Activated naive CD8-positive, alpha-beta T cell treated with anti-CD3 and anti-CD28 coated beads, Interleukin-2, amount 50 U/mL, for 24 hours (primary cell): ENCODE data around the gene TRPM2.
A peak's percentile ranks its signal among the peaks of the same experiment; 100 is the strongest.
"Not testable (repeated sequence)": the region's sequence is repeated elsewhere in the genome, so short reads cannot be mapped to it uniquely, and the experiment has no call there.

Experiments
- ATAC-seq: fragments of 150-1000 bp; cut with Tn5 transposase; one replicate; pipeline ENCODE4 v1.10.0; 2021
- DNase-seq: peaks from one replicate; pipeline ENCODE4 v3.0.0; 2021
- H3K27ac Mint-ChIP-seq: one replicate; pipeline ENCODE4 v1.8.0; 2021; ENCODE audit warnings: mild to moderate bottlenecking, mixed read lengths
- H3K27me3 Mint-ChIP-seq: one replicate; pipeline ENCODE4 v1.8.0; 2021; ENCODE audit warnings: mixed read lengths
- H3K36me3 Mint-ChIP-seq: one replicate; pipeline ENCODE4 v1.8.0; 2021; ENCODE audit warnings: low read depth, mixed read lengths
- H3K4me1 Mint-ChIP-seq: one replicate; pipeline ENCODE4 v1.8.0; 2021; ENCODE audit warnings: mixed read lengths
- H3K4me3 Mint-ChIP-seq: one replicate; pipeline ENCODE4 v1.8.0; 2021; ENCODE audit warnings: mild to moderate bottlenecking, moderate library complexity, mixed read lengths
- H3K9me3 Mint-ChIP-seq: one replicate; pipeline ENCODE4 v1.8.0; 2021; ENCODE audit warnings: mixed read lengths

TRPM2 gene

DNA sequence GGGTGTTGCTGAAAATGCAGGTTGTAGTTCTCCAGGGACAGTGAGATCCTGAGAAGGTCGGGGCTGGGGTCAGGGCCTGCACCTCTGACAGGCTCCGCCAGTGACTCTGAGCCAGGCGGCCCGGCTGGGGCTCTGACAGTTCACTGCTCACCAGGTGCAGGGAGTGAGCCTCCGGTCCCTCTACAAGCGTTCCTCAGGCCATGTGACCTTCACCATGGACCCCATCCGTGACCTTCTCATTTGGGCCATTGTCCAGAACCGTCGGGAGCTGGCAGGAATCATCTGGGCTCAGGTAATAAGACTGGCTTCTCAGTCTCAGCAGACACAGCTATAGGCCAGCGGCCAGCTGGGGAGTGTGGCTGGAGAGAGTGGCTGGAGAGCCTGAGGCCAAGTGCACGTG lies 41.8 kb downstream of the TRPM2 start:
- Mint-ChIP-seq H3K9me3 (no peaks in the 10 kb centered on the region), H3K27me3 (no peaks in the 10 kb centered on the region), H3K4me3 (no peak overlapping the region), H3K36me3 (no peaks in the 10 kb centered on the region), H3K4me1 (no peaks in the 10 kb centered on the region), H3K27ac (no peak overlapping the region)
- no peak for DNase-seq
- ATAC-seq: no peak

DNA sequence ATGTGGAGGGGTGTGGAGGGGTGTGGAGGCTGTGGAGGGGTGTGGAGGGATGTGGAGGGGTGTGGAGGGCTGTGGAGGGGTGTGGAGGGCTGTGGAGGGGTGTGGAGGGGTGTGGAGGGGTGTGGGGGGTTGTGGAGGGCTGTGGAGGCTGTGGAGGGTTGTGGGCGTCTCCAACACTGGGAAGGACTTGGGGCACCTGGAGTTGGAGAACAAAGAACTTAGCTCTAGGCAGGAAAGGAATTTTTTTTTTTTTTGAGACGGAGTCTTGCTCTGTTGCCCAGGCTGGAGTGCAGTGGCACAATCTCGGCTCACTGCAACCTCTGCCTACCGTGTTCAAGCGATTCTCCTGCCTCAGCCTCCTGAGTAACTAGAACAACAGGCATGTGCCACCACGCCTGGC lies 43.4 kb downstream of the TRPM2 start:
- ATAC-seq: not testable (repeated sequence)

DNA sequence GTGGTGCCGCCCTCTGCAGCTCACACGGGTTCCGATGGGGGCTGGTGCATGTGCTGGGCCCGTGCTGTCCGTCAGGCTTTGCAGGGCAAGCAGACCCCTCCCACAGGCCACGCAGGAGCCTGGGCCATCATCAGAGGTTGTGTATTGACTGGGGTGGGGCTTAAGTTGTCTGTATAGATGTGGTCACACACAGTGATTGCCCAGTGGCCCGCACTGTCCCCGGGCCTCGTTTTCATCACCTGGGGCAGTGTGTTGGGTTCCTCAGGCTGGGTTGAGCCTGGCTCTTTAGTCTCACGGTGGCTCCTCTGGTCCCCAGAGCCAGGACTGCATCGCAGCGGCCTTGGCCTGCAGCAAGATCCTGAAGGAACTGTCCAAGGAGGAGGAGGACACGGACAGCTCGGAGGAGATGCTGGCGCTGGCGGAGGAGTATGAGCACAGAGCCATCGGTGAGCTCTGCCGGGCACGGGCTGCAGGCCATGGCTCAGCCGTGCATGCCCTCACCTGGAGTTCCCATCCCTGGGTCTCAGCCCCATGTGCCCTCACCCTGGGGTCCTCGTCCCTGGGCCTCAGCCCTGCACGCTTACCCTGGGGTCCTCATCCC lies 44.1 kb downstream of the TRPM2 start:
- Mint-ChIP-seq H3K27ac (no peak overlapping the region), H3K36me3 (no peaks in the 10 kb centered on the region), H3K4me3 (no peak overlapping the region), H3K27me3 (no peaks in the 10 kb centered on the region), H3K9me3 (no peaks in the 10 kb centered on the region), H3K4me1 (no peaks in the 10 kb centered on the region)
- DNase-seq (no peak), ATAC-seq (no peak)

More for the DNA sequence above, 43.4 kb downstream of the TRPM2 start:
- not testable (repeated sequence) for H3K36me3 Mint-ChIP-seq, H3K4me3 Mint-ChIP-seq, H3K4me1 Mint-ChIP-seq, DNase-seq, H3K27ac Mint-ChIP-seq, H3K9me3 Mint-ChIP-seq, H3K27me3 Mint-ChIP-seq

DNA sequence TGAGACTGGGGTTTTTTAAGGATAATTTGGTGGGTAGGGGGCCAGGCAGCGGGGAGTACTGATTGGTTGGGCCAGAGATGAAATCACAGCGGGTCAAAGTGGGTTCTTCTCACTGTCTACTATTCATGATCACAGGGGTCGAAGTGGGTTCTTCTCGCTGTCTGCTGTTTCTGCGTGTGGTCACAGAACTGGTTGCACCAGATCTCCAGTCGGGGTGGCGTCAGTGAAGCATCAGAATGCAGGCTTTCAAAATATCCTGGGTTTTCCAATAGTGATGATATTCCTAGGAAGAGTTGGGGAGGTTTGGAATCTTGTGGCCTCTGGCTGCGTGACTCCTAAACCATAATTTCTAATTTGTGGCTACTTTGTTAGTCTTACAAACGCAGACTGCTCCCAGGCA lies 45.1 kb downstream of the TRPM2 start:
- H3K36me3 Mint-ChIP-seq: no peaks in the 10 kb centered on the region
- H3K27ac Mint-ChIP-seq: no peak overlapping the region
- no peaks in the 10 kb centered on the region for H3K9me3 Mint-ChIP-seq
- H3K27me3 Mint-ChIP-seq: no peaks in the 10 kb centered on the region
- H3K4me3 Mint-ChIP-seq: no peak overlapping the region
- no peaks in the 10 kb centered on the region for H3K4me1 Mint-ChIP-seq
- no peak for DNase-seq
- no peak for ATAC-seq

DNA sequence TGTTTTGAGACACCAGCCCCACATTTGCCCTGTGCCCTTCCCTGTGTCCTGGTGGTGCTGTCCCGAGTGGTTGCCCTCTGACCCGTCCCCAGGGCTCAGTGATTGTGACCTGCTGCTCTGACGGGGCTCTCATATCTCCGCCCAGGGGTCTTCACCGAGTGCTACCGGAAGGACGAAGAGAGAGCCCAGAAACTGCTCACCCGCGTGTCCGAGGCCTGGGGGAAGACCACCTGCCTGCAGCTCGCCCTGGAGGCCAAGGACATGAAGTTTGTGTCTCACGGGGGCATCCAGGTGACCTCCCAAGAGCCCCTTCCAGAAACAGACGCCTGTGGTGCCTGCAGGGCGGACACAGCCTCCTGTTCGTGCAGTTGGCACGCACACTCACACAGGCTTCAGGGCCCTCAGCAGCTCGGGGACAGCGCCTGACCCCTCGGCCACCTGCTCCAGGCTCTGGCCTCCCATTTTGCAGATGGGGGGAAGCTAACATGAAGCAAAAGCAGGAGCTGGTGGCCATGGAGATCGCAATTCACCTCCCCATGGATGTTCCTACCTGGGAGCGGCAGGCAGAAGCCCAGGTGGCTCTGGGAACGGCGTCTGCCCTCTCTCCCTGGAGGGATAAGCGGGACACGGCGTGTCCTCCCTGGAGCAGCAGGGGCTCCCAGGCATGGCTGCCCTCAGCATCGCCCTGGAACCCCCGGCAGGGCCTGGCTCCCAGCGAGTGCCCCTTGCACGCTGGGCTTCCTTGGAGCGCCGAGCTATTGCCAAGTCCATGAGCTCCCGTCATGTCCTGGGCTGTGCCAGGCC lies 45.9 kb downstream of the TRPM2 start:
- no peak for DNase-seq
- Mint-ChIP-seq H3K36me3 (no peaks in the 10 kb centered on the region), H3K4me1 (no peaks in the 10 kb centered on the region), H3K27me3 (no peaks in the 10 kb centered on the region), H3K27ac (no peak overlapping the region), H3K9me3 (no peaks in the 10 kb centered on the region), H3K4me3 (no peak overlapping the region)
- ATAC-seq: no peak

DNA sequence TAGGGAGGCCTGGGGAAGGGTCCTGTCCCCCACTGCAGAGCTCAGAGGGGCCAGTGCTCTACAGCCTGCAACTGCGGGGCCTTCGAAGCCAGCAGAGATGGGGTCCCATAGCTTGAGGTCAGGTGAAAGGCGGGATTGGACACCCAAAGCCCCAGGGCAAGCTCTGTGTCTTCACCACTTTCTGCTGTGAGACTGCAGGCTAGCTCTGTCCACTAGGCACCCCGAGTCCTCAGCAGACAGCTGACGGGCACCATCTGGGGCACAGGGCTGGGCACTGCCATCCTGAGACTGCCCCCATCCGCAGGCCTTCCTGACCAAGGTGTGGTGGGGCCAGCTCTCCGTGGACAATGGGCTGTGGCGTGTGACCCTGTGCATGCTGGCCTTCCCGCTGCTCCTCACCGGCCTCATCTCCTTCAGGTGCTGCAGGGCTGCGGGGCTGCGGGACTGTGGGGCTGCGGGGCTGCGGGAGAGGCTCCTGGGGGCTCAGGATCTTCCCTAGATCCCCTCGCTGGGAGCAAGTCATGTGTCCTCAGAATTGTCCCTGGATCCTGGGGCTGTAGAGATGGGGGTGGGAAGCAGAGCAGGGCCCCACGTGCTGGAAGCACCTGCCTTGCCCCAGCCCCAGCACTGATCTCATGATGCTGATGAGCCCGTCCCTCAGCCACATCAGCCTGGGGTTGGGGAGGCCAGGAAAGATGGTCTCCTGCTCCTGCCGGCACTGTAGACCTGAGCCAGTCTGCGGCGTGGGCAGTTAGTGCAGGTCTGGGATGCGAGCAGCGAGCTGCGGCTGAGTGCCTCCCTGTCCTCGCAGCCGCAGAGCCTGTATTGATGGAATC lies 46.8 kb downstream of the TRPM2 start:
- Mint-ChIP-seq H3K27me3 (no peaks in the 10 kb centered on the region), H3K27ac (no peak overlapping the region), H3K4me1 (no peaks in the 10 kb centered on the region), H3K36me3 (no peaks in the 10 kb centered on the region), H3K9me3 (no peaks in the 10 kb centered on the region), H3K4me3 (no peak overlapping the region)
- ATAC-seq (peak; percentile 17), DNase-seq (no peak)

DNA sequence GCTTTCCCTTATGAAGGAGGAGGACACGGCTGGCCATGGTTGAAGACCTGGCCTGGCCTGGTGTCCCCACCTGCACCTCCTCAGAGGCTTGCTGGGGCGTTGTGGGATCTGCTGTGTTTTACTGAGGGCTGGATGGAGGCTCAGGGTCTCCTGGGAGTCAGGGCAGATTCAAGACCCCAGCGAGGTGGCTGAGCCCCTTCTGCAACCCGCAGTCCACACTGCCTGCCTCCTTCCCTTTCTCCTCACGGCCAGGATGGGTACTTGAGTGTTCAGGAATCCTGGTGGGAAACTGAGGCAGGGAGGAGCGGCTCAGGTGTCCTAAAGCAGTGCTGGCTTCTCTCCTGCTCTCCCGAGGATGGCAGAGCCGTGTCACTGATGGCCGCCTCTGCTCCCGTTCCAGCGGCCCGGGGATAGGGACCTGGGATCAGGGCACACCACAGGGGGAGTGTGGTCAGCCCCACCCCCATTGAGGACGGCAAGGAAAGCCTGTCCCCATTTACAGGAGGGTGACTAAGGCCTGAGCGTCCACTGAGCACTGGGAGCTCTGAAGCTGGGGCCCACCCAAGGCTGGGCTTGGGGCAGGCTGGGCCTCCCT lies 47.5 kb downstream of the TRPM2 start:
- Mint-ChIP-seq H3K9me3 (no peaks in the 10 kb centered on the region), H3K4me3 (no peak overlapping the region), H3K4me1 (no peaks in the 10 kb centered on the region), H3K27ac (no peak overlapping the region), H3K36me3 (no peaks in the 10 kb centered on the region), H3K27me3 (no peaks in the 10 kb centered on the region)
- ATAC-seq (no peak), DNase-seq (no peak)

DNA sequence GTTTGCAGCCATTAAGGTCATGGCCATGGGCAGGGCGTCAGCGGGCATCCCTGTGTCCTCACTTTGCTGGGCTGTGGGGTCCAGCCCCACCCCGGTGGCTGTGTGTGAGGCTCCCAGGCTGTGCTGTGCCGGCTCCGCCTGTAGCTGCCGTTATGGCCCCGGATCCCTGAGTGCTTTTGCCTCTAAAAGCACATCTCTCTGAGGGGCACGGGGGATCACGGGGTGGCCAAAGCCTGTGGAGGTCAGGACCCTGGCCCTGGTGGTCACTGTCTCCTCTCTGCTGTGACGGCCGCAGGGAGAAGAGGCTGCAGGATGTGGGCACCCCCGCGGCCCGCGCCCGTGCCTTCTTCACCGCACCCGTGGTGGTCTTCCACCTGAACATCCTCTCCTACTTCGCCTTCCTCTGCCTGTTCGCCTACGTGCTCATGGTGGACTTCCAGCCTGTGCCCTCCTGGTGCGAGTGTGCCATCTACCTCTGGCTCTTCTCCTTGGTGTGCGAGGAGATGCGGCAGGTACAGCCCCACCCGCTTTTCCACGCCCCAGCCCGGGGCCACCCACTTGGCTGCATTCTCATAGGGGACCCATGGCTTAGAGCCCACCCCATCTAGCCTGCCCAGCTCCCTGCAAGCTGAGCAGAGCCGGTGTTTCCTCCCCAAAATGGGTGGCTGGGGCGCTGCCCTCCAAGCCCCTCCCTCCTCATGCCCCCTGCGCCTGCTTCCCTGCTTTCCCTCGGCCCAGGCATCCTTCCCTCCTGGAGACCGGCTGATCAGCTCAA lies 48.2 kb downstream of the TRPM2 start:
- Mint-ChIP-seq H3K27ac (no peak overlapping the region), H3K36me3 (no peaks in the 10 kb centered on the region), H3K4me1 (no peaks in the 10 kb centered on the region), H3K4me3 (no peak overlapping the region), H3K9me3 (no peaks in the 10 kb centered on the region), H3K27me3 (no peaks in the 10 kb centered on the region)
- ATAC-seq (no peak), DNase-seq (no peak)

DNA sequence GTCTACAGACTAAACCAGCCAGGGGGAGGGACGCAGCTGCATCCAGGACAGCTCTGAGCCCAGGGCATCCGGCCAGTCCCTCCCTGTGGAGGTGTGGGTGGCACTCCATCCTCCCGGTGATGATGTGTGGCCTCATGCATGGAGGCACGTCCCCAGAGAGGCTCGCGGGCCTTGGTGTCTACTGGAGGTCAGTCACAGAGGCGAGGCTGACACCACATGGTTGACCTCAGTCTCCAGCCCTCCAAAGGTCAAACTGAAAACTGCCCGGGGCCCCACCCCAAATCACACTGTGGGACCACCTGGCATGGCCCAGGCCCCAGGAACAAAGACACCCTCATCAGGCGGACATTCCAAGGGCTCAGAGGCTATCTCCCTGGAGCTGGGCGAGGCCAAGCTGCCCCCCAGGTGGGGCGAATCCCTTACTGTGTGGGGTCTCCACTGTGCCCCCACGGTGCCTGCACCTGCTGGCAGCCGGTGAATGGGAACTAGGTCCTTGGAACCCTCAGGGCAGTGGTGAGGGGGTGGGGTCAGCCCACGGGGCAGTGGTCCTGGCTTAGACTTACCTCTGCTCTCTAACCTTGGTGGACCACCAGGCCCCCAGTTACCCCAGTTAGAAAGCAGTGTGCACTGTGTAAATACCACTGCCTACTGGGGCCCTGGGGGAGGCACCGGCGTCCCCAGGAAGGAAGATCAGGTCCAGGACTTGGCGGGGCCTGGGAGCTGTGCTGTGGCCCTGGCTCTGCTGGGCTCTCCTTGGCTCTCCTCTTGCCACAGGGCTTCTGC lies 49.1 kb downstream of the TRPM2 start:
- Mint-ChIP-seq H3K36me3 (no peaks in the 10 kb centered on the region), H3K4me3 (no peak overlapping the region), H3K9me3 (no peaks in the 10 kb centered on the region), H3K27ac (no peak overlapping the region), H3K4me1 (peaks cover 5% of the 10 kb centered on the region), H3K27me3 (no peaks in the 10 kb centered on the region)
- no peak for ATAC-seq
- DNase-seq: no peak

DNA sequence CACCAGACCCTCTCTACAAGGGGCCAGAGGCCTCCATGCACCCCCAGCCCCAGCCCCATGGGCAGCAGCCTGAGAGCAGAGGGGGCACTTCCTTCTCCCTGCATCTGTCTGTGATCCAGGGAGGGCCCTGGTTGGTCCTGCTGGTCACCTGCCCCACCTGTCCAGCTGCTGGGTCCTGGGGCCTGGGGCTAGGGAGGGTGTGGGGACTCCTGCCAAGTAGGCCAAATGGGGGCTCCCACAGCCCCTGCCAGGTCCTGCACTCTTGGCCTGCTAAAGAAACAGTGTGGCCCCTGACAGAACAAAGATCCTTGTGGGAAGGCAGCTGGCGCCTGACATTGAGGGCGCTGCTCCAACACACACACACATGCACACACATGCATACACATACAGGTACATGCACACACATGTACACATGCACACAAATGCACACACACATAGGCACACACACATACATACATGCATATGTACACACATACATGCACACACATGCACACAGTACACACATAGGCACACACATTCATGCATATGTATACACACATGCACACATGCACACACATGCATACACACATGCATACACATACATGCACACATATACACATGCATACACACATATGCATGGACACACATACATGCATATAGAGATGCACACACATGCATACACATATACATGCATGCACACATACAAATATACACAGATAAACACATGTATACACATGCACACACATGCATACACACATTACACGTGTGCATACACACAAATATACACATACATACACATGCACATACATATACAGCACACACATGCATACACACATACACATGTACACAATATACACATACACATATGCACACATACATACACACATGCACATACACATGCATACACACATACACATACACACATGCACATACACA lies 49.9 kb downstream of the TRPM2 start:
- H3K4me1 Mint-ChIP-seq: peaks cover 7% of the 10 kb centered on the region
- H3K4me3 Mint-ChIP-seq: no peak overlapping the region
- H3K27ac Mint-ChIP-seq: no peak overlapping the region
- H3K27me3 Mint-ChIP-seq: no peaks in the 10 kb centered on the region
- H3K36me3 Mint-ChIP-seq: no peaks in the 10 kb centered on the region
- DNase-seq (no peak), ATAC-seq (no peak)
- no peaks in the 10 kb centered on the region for H3K9me3 Mint-ChIP-seq

DNA sequence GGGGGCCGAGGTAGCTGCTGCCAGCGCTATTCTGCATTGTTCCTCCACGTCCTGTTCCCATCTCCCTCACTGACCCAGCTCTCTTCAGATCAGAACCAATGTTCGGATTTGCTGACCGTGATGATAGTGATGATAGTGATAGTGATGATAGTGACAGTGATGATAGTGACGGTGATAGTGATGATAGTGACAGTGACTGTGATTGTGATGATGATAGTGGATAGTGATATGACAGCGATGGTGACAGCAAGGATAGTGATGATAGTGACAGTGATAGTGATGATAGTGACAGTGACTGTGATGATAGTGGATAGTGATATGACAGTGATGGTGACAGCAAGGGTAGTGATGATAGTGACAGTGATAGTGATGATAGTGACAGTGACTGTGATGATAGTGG lies 51.1 kb downstream of the TRPM2 start:
- not testable (repeated sequence) for H3K4me3 Mint-ChIP-seq, ATAC-seq, H3K27ac Mint-ChIP-seq, H3K9me3 Mint-ChIP-seq, H3K4me1 Mint-ChIP-seq, DNase-seq, H3K36me3 Mint-ChIP-seq, H3K27me3 Mint-ChIP-seq

DNA sequence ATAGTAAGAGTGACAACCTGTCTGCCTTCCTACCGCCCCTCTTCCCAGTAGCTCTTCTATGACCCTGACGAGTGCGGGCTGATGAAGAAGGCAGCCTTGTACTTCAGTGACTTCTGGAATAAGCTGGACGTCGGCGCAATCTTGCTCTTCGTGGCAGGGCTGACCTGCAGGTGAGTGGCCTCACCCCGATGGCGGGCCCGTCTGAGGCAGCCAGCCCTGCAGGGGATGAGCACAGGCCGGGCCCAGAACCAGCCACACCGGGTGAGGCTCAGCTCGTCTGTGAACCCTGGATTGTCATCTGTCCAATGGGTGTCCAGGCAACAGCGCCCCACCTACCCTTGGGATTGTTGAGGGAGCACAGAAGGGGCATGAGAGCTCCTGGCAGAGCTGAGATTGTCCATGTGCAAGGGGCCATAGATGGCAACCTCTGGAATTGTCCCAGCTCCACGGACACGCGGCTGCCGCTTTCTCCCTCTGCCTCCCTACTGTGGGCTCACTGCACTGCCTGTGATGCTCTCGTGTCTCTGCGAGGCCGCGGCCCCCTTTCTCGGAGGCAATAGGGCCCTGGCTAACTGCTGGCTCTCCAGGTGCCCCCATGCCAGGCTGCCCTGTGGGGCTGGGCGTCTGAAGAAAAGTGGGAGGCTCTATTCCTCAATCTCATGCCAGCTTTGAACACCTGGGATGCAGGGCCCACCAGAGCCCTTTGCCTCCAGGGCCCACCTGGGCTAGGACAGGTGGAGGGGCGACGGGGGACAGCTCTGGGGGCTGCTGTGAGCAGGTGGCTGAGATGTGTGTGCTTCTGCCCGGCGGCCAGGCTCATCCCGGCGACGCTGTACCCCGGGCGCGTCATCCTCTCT lies 51.9 kb downstream of the TRPM2 start:
- DNase-seq: no peak
- H3K9me3 Mint-ChIP-seq: no peaks in the 10 kb centered on the region
- no peaks in the 10 kb centered on the region for H3K27me3 Mint-ChIP-seq
- H3K4me3 Mint-ChIP-seq: no peak overlapping the region
- no peak overlapping the region for H3K27ac Mint-ChIP-seq
- ATAC-seq: no peak
- H3K4me1 Mint-ChIP-seq: peaks cover 8% of the 10 kb centered on the region
- H3K36me3 Mint-ChIP-seq: no peaks in the 10 kb centered on the region
